ENCODE results near the gene HBB. TPM values are rescaled to one million over a fixed set of nuclear protein-coding genes. Genes with fewer than 3 reads are reported as not detected.
"Not testable (repeated sequence)": the region's sequence is repeated elsewhere in the genome, so short reads cannot be mapped to it uniquely, and the experiment has no call there.

The HBB gene
- total RNA-seq, 1 experiment from 2014 or later: not detected

GRCh38 chr11:5252192-5252918, 25.5 kb upstream of the HBB start:
- no peak for DNase-seq
- no peak overlapping the region for H3K4me3 ChIP-seq
- H3K27me3 ChIP-seq: no peaks in the 10 kb centered on the region
- H3K9me3 ChIP-seq (replicated peaks): no peaks in the 10 kb centered on the region
- no peaks in the 10 kb centered on the region for H3K36me3 ChIP-seq
- no peaks in the 10 kb centered on the region for H3K4me1 ChIP-seq
- no peak overlapping the region for H3K27ac ChIP-seq

GRCh38 chr11:5251746-5252145, 24.9 kb upstream of the HBB start:
- no peak overlapping the region for H3K27ac ChIP-seq
- H3K4me3 ChIP-seq: no peak overlapping the region
- no peak for DNase-seq

DNA sequence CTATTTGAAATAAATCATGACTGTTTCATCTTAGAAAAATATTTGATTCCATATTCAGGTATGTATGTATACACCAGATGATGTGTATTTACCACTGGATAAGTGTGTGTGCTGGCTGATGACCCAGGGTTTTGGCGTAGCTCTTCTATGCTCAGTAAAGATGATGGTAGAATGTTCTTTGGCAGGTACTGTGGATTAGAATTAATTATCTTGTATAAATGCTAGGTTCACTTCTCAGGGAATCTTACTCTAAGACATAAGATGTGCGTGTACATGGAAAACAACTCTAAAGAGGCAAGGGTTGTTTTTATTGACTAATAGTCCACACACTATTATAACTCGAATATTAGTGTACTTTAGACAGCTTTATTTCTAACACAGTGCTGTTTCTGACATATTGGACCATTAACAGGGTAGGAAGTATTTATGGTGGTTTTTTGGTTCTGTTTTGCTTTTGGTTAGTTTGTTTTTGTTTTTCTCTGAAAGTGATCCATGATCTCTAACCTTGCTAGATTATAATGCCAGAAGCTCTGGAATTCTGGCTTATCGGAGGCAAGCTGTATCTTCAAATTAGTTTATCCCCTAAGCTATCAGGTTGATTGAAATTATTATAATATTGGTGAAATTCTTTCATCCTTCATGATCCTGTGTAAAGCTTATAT, 23.8 kb upstream of the HBB start:
- H3K4me3 ChIP-seq: no peak overlapping the region
- H3K27ac ChIP-seq: no peak overlapping the region
- no peak for DNase-seq
- 0 out of 2 replicates have a peak, but pooled peaks cover 3% of the 10 kb centered on the region for H3K27me3 ChIP-seq
- no peaks in the 10 kb centered on the region for H3K36me3 ChIP-seq
- H3K9me3 ChIP-seq (replicated peaks): no peaks in the 10 kb centered on the region
- no peaks in the 10 kb centered on the region for H3K4me1 ChIP-seq

More at GRCh38 chr11:5251746-5252145, 24.9 kb upstream of the HBB start:
- Histone ChIP-seq H3K27me3 (0 out of 2 replicates have a peak, but pooled peaks cover 3% of the 10 kb centered on the region), H3K4me1 (no peaks in the 10 kb centered on the region), H3K9me3 (replicated peaks) (no peaks in the 10 kb centered on the region), H3K36me3 (no peaks in the 10 kb centered on the region)

DNA sequence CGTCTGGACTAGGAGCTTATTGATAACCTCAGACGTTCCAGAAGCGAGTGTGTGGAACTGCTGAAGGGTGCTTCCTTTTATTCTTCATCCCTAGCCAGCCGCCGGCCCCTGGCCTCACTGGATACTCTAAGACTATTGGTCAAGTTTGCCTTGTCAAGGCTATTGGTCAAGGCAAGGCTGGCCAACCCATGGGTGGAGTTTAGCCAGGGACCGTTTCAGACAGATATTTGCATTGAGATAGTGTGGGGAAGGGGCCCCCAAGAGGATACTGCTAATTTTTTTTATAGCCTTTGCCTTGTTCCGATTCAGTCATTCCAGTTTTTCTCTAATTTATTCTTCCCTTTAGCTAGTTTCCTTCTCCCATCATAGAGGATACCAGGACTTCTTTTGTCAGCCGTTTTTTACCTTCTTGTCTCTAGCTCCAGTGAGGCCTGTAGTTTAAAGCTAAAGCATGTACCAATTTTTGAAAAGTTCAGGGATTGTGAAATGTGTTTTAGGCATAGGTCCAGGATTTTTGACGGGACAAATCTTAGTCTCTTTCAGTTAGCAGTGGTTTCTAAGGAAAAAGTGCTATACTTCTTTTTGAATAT, 23.0 kb upstream of the HBB start, which contains the start of gene HBG1:
Gene HBG1 (minus strand): TSS at position 51 of the 590 bp plus-strand sequence. CDS start 53 bp downstream, outside the sequence.
- not testable (repeated sequence) for H3K36me3 ChIP-seq; H3K27ac ChIP-seq; H3K4me3 ChIP-seq; H3K27me3 ChIP-seq; H3K4me1 ChIP-seq; DNase-seq; H3K9me3 ChIP-seq (replicated peaks)

DNA sequence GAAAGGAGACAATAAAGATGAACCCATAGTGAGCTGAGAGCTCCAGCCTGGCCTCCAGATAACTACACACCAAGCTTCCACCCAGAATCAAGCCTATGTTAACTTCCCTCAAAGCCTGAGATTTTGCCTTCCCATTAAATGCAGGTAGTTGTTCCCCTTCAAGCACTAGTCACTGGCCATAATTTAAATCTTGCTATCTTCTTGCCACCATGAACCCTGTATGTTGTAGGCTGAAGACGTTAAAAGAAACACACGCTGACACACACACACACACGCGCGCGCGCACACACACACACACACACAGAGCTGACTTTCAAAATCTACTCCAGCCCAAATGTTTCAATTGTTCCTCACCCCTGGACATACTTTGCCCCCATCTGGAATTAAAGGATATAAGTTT, 21.6 kb upstream of the HBB start:
- not testable (repeated sequence) for DNase-seq; H3K27me3 ChIP-seq; H3K27ac ChIP-seq; H3K36me3 ChIP-seq; H3K4me3 ChIP-seq; H3K9me3 ChIP-seq (replicated peaks); H3K4me1 ChIP-seq

GRCh38 chr11:5247472-5248192, 20.8 kb upstream of the HBB start:
- Histone ChIP-seq H3K9me3 (replicated peaks) (no peaks in the 10 kb centered on the region), H3K4me1 (no peaks in the 10 kb centered on the region)
- DNase-seq: no peak

DNA sequence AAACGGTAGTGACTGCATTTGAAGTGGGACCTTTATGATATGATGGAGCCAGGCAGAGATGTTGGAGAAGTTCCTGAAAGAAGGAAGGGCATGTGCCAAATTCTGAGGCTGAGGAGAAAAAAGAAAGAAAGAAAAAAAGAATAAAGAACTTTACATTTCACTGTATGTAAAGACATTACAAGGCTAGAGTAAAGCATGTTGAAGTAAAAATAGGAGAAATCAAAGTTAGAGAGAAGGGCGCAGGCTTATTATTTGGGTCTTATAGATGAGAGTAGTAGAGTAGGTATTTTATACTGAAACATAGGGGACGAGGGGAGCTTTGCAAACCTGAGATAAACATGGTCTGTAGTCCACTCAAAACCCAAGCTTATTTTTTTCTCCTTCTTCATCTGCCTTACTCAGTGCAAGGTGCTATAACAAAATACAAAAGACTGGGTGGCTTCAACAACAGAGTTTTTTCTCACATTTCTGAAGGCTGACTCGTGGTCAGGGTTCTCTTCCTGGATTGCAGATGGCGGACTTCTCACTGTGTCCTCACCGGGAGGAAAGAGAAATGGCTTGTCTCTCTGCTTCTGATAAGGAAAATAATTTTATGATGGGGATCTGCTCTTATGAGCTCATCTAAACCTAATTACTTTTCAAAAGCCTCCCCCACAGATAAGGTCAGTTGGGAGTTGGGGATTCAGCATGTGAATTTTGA, 20.1 kb upstream of the HBB start:
- no peaks in the 10 kb centered on the region for H3K9me3 ChIP-seq (replicated peaks)
- H3K27me3 ChIP-seq: 0 out of 2 replicates have a peak, but pooled peaks cover 3% of the 10 kb centered on the region
- H3K36me3 ChIP-seq: no peaks in the 10 kb centered on the region
- no peak overlapping the region for H3K27ac ChIP-seq
- DNase-seq: no peak
- no peaks in the 10 kb centered on the region for H3K4me1 ChIP-seq
- no peak overlapping the region for H3K4me3 ChIP-seq

More at GRCh38 chr11:5247472-5248192, 20.8 kb upstream of the HBB start:
- 0 out of 2 replicates have a peak, but pooled peaks cover 3% of the 10 kb centered on the region for H3K27me3 ChIP-seq
- H3K36me3 ChIP-seq: no peaks in the 10 kb centered on the region
- no peak overlapping the region for H3K27ac ChIP-seq
- no peak overlapping the region for H3K4me3 ChIP-seq

DNA sequence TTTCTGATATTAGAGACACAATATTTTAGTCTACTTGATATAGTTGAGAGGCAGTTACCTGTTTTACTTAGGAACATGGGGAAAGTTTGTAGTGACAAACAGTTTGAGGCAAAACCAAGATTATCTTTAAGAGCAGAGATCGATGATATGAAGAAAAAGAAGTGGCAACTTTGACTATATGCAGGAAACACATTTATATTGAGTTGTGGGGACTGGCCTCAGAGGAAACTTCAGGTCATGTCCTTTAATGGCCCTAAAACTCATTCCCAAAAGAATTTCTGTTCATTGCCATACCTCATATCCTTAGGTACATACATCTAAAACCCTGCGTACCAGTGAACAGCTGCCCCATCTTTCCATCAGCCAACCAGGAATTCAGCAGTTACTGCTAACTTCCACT, 18.3 kb upstream of the HBB start:
- no peak for DNase-seq
- Histone ChIP-seq H3K27me3 (0 out of 2 replicates have a peak, but pooled peaks cover 3% of the 10 kb centered on the region), H3K36me3 (no peaks in the 10 kb centered on the region), H3K4me3 (no peak overlapping the region), H3K27ac (no peak overlapping the region), H3K4me1 (no peaks in the 10 kb centered on the region), H3K9me3 (replicated peaks) (no peaks in the 10 kb centered on the region)

- no peaks in the 10 kb centered on the region for H3K36me3 ChIP-seq
- 0 out of 2 replicates have a peak, but pooled peaks cover 3% of the 10 kb centered on the region for H3K27me3 ChIP-seq
- no peak overlapping the region for H3K4me3 ChIP-seq
- no peak for DNase-seq
- no peak overlapping the region for H3K27ac ChIP-seq
- H3K4me1 ChIP-seq: no peaks in the 10 kb centered on the region
- H3K9me3 ChIP-seq (replicated peaks): no peaks in the 10 kb centered on the region
These were observed 16.9 kb upstream of the HBB start for GRCh38 chr11:5243816-5244180.

- H3K9me3 ChIP-seq (replicated peaks): no peaks in the 10 kb centered on the region
- H3K27ac ChIP-seq: no peak overlapping the region
- 0 out of 2 replicates have a peak, but pooled peaks cover 3% of the 10 kb centered on the region for H3K27me3 ChIP-seq
- H3K4me3 ChIP-seq: no peak overlapping the region
- no peaks in the 10 kb centered on the region for H3K36me3 ChIP-seq
- DNase-seq: no peak
- no peaks in the 10 kb centered on the region for H3K4me1 ChIP-seq
These were observed 16.3 kb upstream of the HBB start for GRCh38 chr11:5242933-5243815.

DNA sequence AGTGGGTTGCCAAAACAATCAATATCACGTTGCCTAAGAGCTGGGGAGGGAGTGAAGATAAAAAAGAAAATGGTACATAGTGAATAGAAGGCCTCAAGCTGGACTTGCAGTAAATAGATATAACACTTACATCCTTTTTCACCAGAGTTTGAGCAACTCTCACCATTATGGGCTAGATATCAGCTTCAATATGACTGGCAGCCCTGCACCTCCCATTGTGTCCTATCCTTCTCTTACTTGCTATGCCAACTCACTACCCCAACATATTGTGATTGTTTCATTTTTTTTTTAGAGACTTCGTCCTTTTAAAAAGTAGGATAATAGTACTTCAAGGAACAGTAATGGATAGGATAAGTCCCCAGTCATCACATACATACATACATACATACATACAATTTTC, 15.3 kb upstream of the HBB start:
- no peak overlapping the region for H3K4me3 ChIP-seq
- no peaks in the 10 kb centered on the region for H3K9me3 ChIP-seq (replicated peaks)
- DNase-seq: no peak
- 0 out of 2 replicates have a peak, but pooled peaks cover 3% of the 10 kb centered on the region for H3K27me3 ChIP-seq
- H3K27ac ChIP-seq: no peak overlapping the region
- H3K36me3 ChIP-seq: no peaks in the 10 kb centered on the region
- no peaks in the 10 kb centered on the region for H3K4me1 ChIP-seq

DNA sequence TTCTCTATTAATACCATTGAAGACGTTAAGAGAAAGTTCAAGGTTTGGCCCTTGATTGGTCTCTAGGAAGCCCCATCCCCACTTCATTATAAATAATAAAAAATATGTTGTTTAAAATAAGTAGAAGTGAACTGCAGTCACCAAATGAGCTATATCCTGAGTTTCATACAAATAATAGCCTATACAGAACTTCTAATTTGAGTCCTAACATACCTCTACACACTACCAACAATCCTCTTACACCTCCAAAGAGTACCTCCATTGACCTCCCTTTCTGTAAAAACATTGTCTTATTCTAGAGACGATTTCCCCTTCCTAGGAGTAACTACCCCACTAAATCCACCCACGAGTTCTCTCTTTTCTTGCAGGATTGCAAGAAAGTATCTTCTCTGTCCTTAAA, 14.6 kb upstream of the HBB start:
- no peaks in the 10 kb centered on the region for H3K4me1 ChIP-seq
- H3K27ac ChIP-seq: no peak overlapping the region
- H3K36me3 ChIP-seq: no peaks in the 10 kb centered on the region
- H3K9me3 ChIP-seq (replicated peaks): no peaks in the 10 kb centered on the region
- H3K4me3 ChIP-seq: no peak overlapping the region
- no peak for DNase-seq
- no peaks in the 10 kb centered on the region for H3K27me3 ChIP-seq

DNA sequence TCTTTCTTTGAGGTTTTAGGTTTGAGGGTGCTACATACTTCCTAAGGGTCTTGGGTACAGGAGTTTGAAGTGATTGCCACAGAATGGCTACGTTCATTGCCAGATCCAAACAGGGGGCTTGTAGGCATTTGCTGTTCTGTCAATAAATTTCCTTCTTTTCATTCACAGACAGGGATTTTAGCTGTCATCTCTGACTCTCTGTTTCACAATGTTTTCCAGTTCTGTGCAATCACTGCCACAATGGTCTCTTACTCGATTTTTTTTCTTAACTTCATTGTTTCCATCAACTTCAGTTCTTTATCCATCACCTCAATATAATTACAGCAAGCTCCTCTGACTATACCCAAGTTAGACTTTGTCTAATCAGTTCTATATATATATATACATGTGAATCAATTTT, 13.6 kb upstream of the HBB start:
- Histone ChIP-seq H3K36me3 (no peaks in the 10 kb centered on the region), H3K9me3 (replicated peaks) (no peaks in the 10 kb centered on the region), H3K4me3 (no peak overlapping the region), H3K27ac (no peak overlapping the region), H3K27me3 (no peaks in the 10 kb centered on the region), H3K4me1 (no peaks in the 10 kb centered on the region)
- no peak for DNase-seq

Measured in SJCRH30 (cell line).